ENCODE results near the gene PRDM16. TPM values are rescaled to one million over a fixed set of nuclear protein-coding genes. Genes with fewer than 3 reads are reported as not detected.
A peak's percentile ranks its signal among the peaks of the same experiment; 100 is the strongest.

PRDM16 gene
- total RNA-seq, 4 donors from 2014 or later, result 0.08 to 0.19 (median 0.12) TPM

- no peak for DNase-seq
- no peak for TF ChIP-seq CTCF (IDR thresholded peaks at IDR 0.05)
- WGBS, 2 donors, result 59 to 77% methylated on average over 13 to 24 of the region's 32 CpGs
- Histone ChIP-seq H3K36me3 (no peaks in the 10 kb centered on the region), H3K27me3 (peaks cover 0 to 35% (median 0%) of the 10 kb centered on the region in 4 donors), H3K27ac (no peak overlapping the region), H3K4me1 (peaks cover 13 to 19% (median 15%) of the 10 kb centered on the region in 3 donors), H3K4me3 (no peak overlapping the region), H3K9me3 (peaks cover 0 to 6% (median 0%) of the 10 kb centered on the region in 3 donors)
- intact Hi-C loops (cut with DNase I), result no loop called here
Observed at GRCh38 chr1:3166206-3166918, 97.4 kb downstream of the PRDM16 start.

- TF ChIP-seq POLR2A (IDR thresholded peaks at IDR 0.05) (no peak), CTCF (IDR thresholded peaks at IDR 0.05) (no peak)
- H3K4me3 ChIP-seq, result no peak overlapping the region
- intact Hi-C loops (cut with DNase I), result no loop called here
- peaks cover 0 to 35% (median 0%) of the 10 kb centered on the region in 4 donors for H3K27me3 ChIP-seq
- WGBS, 2 donors, result 83 to 96% methylated on average over 13 to 14 of the region's 14 CpGs
- no peak for DNase-seq
- peaks cover 20 to 28% (median 20%) of the 10 kb centered on the region in 3 donors for H3K4me1 ChIP-seq
- H3K27ac ChIP-seq, result no peak overlapping the region
- peaks cover 0 to 6% (median 0%) of the 10 kb centered on the region in 3 donors for H3K9me3 ChIP-seq
- H3K36me3 ChIP-seq, result no peaks in the 10 kb centered on the region
Observed at GRCh38 chr1:3167255-3167654, 98.3 kb downstream of the PRDM16 start.

- H3K27me3 ChIP-seq, result peaks cover 0 to 42% (median 0%) of the 10 kb centered on the region in 4 donors
- 2 to 46% methylated on average over 3 to 5 of the region's 8 CpGs for WGBS, 2 donors
- no peaks in the 10 kb centered on the region for H3K36me3 ChIP-seq
- intact Hi-C loops (cut with DNase I), result no loop called here
- H3K4me3 ChIP-seq, result no peak overlapping the region
- peaks cover 20 to 42% (median 20%) of the 10 kb centered on the region in 3 donors for H3K4me1 ChIP-seq
- H3K9me3 ChIP-seq, result peaks cover 0 to 6% (median 0%) of the 10 kb centered on the region in 3 donors
- DNase-seq, result no peak
- no peak overlapping the region for H3K27ac ChIP-seq
- TF ChIP-seq POLR2A (IDR thresholded peaks at IDR 0.05) (no peak), CTCF (IDR thresholded peaks at IDR 0.05) (no peak)
Observed at GRCh38 chr1:3168678-3169077, 99.7 kb downstream of the PRDM16 start.

GRCh38 chr1:3169665-3170356 lies 100.8 kb downstream of the PRDM16 start:
- intact Hi-C loops (cut with DNase I), result no loop called here
- peaks cover 0 to 6% (median 0%) of the 10 kb centered on the region in 3 donors for H3K9me3 ChIP-seq
- H3K36me3 ChIP-seq, result no peaks in the 10 kb centered on the region
- peak overlapping the region in 2 of 4 donors; percentile 72 to 82 for H3K27ac ChIP-seq
- H3K4me1 ChIP-seq, result peaks cover 21 to 54% (median 26%) of the 10 kb centered on the region in 3 donors
- TF ChIP-seq POLR2A (IDR thresholded peaks at IDR 0.05) (no peak), CTCF (IDR thresholded peaks at IDR 0.05) (no peak)
- 69 to 73% methylated on average over 15 to 25 of the region's 35 CpGs for WGBS, 2 donors
- no peak overlapping the region for H3K4me3 ChIP-seq
- DNase-seq, result no peak
- peaks cover 0 to 49% (median 0%) of the 10 kb centered on the region in 4 donors for H3K27me3 ChIP-seq
